Tibial nerve (tissue), 4 donors: ENCODE measurements around the gene TBK1. TPM values are rescaled to one million over a fixed set of nuclear protein-coding genes. Genes with fewer than 3 reads are reported as not detected.
"Not testable (repeated sequence)": the region's sequence is repeated elsewhere in the genome, so short reads cannot be mapped to it uniquely, and the experiment has no call there.

Experiments used
- DNase-seq, 2 donors: peaks; one replicate each; pipeline ENCODE4 v3.0.0-alpha.2; 2019; ENCODE audit warnings: low spot score in 2 of 2
- H3K27ac ChIP-seq, 4 donors: fragments of 200-600 bp; sonication (generic) in 3 of 4; one replicate each; pipeline ENCODE4 v1.5.1; 2017 to 2019; ENCODE audit warnings: mild to moderate bottlenecking in 1 of 4
- H3K27me3 ChIP-seq, 2 donors: fragments of 200-600 bp; sonication (generic) in 1 of 2; one replicate each; pipeline versions ENCODE4 v1.5.1 to v1.6.0; 2017 to 2019
- H3K36me3 ChIP-seq, 3 donors: fragments of 200-600 bp; sonication (generic); one replicate each; pipeline ENCODE4 v1.5.1; 2018 to 2019
- H3K4me1 ChIP-seq, 4 donors: fragments of 200-600 bp; sonication (generic) in 3 of 4; one replicate each; pipeline ENCODE4 v1.5.1; 2017 to 2019
- H3K4me3 ChIP-seq, 4 donors: fragments of 200-600 bp; sonication (generic) in 3 of 4; one replicate each; pipeline ENCODE4 v1.5.1; 2017 to 2019; ENCODE audit warnings: mild to moderate bottlenecking in 1 of 4, moderate library complexity in 1 of 4
- H3K9me3 ChIP-seq, 4 donors: fragments of 200-600 bp; sonication (generic) in 3 of 4; one replicate each; pipeline ENCODE4 v1.5.1; 2017 to 2019
- CTCF ChIP-seq, 5 experiments: fragments of 200-600 bp in 3 of 5; fragments of 450-650 bp in 2 of 5; sonication (generic) in 3 of 5; IDR thresholded peaks; one replicate each; pipeline ENCODE4 v1.5.1; 2016 to 2019; ENCODE audit warnings: antibody characterized with exemption in 5 of 5, mild to moderate bottlenecking in 3 of 5, moderate library complexity in 2 of 5
- EP300 ChIP-seq, 2 donors: sonication (generic); formaldehyde crosslinking; IDR thresholded peaks; one replicate each; pipeline ENCODE4 v1.6.1; 2017; ENCODE audit warnings: antibody characterized with exemption in 2 of 2, mild to moderate bottlenecking in 1 of 2
- POLR2A ChIP-seq, 2 donors: fragments of 450-650 bp; IDR thresholded peaks; one replicate each; pipeline ENCODE4 v1.6.1; 2017; ENCODE audit warnings: antibody characterized with exemption in 2 of 2, mild to moderate bottlenecking in 2 of 2, moderate library complexity in 2 of 2
- WGBS, 2 donors: methylation state at CpG; one replicate each; pipeline ENCODE4 v1.1.5; 2018; 5-methylcytosine and 5-hydroxymethylcytosine counted together
- total RNA-seq, 4 donors: library from RNA; depleted of rRNA; stranded (reverse); fragments of >200 nt; gene quantifications; one replicate each; pipeline ENCODE4 v1.1.0, GENCODE V29; 2016

The TBK1 gene
- total RNA-seq, 4 donors from 2014 or later = 25.2 to 36.7 (median 29.3) TPM

- WGBS, 2 donors = 80 to 90% methylated on average over 6 of the region's 6 CpGs
- Histone ChIP-seq H3K4me1 (no peaks in the 10 kb centered on the region), H3K9me3 (no peaks in the 10 kb centered on the region), H3K36me3 (no peaks in the 10 kb centered on the region), H3K4me3 (no peak overlapping the region), H3K27ac (no peak overlapping the region), H3K27me3 (no peaks in the 10 kb centered on the region)
- DNase-seq = no peak
- TF ChIP-seq CTCF (IDR thresholded peaks at IDR 0.05) (no peak), EP300 (IDR thresholded peaks at IDR 0.05) (no peak)
Observed at GRCh38 chr12:64534672-64535199, 82.8 kb downstream of the TBK1 start.

GRCh38 chr12:64538121-64538520, 86.2 kb downstream of the TBK1 start:
- Histone ChIP-seq H3K9me3 (no peaks in the 10 kb centered on the region), H3K4me3 (no peak overlapping the region), H3K36me3 (no peaks in the 10 kb centered on the region), H3K27me3 (peaks cover 0 to 11% of the 10 kb centered on the region in 2 donors), H3K4me1 (no peaks in the 10 kb centered on the region), H3K27ac (no peak overlapping the region)
- TF ChIP-seq EP300 (IDR thresholded peaks at IDR 0.05) = no peak
- TF ChIP-seq POLR2A (IDR thresholded peaks at IDR 0.05) = no peak
- no peak for TF ChIP-seq CTCF (IDR thresholded peaks at IDR 0.05)
- no peak for DNase-seq
- WGBS, 2 donors = 79 to 87% methylated on average over 4 of the region's 4 CpGs

DNA sequence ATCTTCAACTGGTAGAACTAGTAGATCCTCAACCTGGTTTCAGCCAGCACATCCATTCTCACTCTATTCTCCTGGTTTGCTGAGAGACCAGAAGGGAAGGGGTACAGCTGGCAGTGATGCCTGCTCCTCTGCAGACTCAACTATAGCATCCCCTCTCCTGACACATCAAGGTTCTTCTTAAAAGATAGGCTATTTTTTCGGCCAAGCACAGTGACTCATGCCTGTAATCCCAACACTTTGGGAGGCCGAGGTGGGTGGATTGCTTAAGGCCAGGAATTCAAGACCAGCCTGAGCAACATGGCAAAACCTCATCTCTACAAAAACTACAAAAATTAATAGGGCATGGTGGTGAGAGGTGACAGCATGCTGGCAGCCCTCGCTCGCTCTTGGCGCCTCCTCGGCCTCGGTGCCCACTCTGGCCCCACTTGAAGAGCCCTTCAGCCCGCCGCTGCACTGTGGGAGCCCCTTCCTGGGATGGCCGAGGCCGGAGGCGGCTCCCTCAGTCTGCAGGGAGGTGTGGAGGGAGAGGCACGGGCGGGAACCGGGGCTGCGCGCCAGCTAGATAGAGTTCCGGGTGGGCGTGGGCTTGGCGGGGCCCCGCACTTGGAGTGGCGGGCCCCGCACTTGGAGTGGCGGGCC, 90.6 kb downstream of the TBK1 start:
- not testable (repeated sequence) for H3K4me3 ChIP-seq, H3K9me3 ChIP-seq
- 87 to 91% methylated on average over 10 to 24 of the region's 24 CpGs for WGBS, 2 donors

GRCh38 chr12:64544371-64545080, 92.6 kb downstream of the TBK1 start:
- no peak for DNase-seq
- Histone ChIP-seq H3K4me1 (peaks cover 0 to 2% (median 0%) of the 10 kb centered on the region in 4 donors), H3K36me3 (no peaks in the 10 kb centered on the region), H3K9me3 (no peaks in the 10 kb centered on the region), H3K27me3 (peaks cover 0 to 11% of the 10 kb centered on the region in 2 donors), H3K4me3 (no peak overlapping the region), H3K27ac (no peak overlapping the region)
- WGBS, 2 donors = 70 to 75% methylated on average over 8 of the region's 8 CpGs
- TF ChIP-seq EP300 (IDR thresholded peaks at IDR 0.05) (no peak), POLR2A (IDR thresholded peaks at IDR 0.05) (no peak), CTCF (IDR thresholded peaks at IDR 0.05) (no peak)

More for the DNA sequence above, 90.6 kb downstream of the TBK1 start:
- not testable (repeated sequence) for H3K36me3 ChIP-seq, H3K27ac ChIP-seq, DNase-seq, H3K4me1 ChIP-seq
- H3K27me3 ChIP-seq = peaks cover 0 to 11% of the 10 kb centered on the region in 2 donors

GRCh38 chr12:64545081-64545382, 93.1 kb downstream of the TBK1 start:
- Histone ChIP-seq H3K9me3 (no peaks in the 10 kb centered on the region), H3K36me3 (no peaks in the 10 kb centered on the region), H3K27me3 (peaks cover 0 to 11% of the 10 kb centered on the region in 2 donors), H3K27ac (no peak overlapping the region), H3K4me3 (no peak overlapping the region), H3K4me1 (peaks cover 0 to 7% (median 2%) of the 10 kb centered on the region in 4 donors)
- WGBS, 2 donors = 34 to 46% methylated on average over 3 of the region's 3 CpGs
- DNase-seq = no peak
- TF ChIP-seq POLR2A (IDR thresholded peaks at IDR 0.05) (no peak), EP300 (IDR thresholded peaks at IDR 0.05) (no peak), CTCF (IDR thresholded peaks at IDR 0.05) (no peak)
